ENCODE results near the gene CMPK2. TPM values are rescaled to one million over a fixed set of nuclear protein-coding genes. Genes with fewer than 3 reads are reported as not detected.

Gene CMPK2
- polyA plus RNA-seq, 1 of the 3 experiments (the other 2 are of a cell fraction) = 1.1 TPM

DNA sequence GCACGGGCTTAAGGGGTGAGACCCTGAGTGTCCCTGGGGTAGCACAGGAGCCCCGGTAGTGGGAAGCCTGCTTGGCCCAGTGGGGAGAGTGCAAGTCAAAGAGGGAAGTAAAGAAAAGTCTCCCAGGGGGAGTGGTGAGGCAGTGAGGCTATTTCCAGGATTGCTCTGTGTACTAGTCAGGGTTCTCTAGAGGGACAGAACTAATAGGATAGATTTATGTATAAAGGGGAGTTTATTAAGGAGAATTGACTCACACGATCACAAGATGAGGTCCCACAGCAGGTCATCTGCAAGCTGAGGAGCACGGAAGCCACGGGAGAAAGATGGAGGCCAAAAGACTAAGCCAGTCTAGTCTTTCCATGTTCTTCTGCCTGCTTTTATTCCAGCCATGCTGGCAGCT lies 45.5 kb downstream of the CMPK2 start:
- Histone ChIP-seq H3K27ac (ENCODE audit: low read depth in 2 of 2, low read length in 1 of 2) (no peak overlapping the region), H3K79me2 (ENCODE audit: insufficient read depth) (no peaks in the 10 kb centered on the region), H3K36me3 (replicated peaks in 1 of 2; ENCODE audit: control insufficient read depth in 1 of 2, insufficient read depth in 2 of 2, low read length in 1 of 2) (no peaks in the 10 kb centered on the region), H3K9me2 (no peaks in the 10 kb centered on the region), H2AFZ (ENCODE audit: low read depth) (no peak overlapping the region), H3K4me1 (ENCODE audit: control insufficient read depth in 1 of 2, insufficient read depth in 2 of 2, low read depth in 1 of 2, low read length in 1 of 2) (peaks cover 3 to 9% of the 10 kb centered on the region in 2 experiments; a peak in 2 of 4 replicates), H3K4me2 (no peak overlapping the region), H3K9ac (no peak overlapping the region), H3K27me3 (ENCODE audit: insufficient read depth) (no peaks in the 10 kb centered on the region), H3K9me3 (no peaks in the 10 kb centered on the region), H3F3A (replicated peaks; ENCODE audit: insufficient read depth) (peaks cover 6% of the 10 kb centered on the region), H3K4me3 (ENCODE audit: low read depth in 2 of 2, low read length in 1 of 2) (no peak overlapping the region), H4K20me1 (ENCODE audit: insufficient read depth) (no peaks in the 10 kb centered on the region)
- no peak for DNase-seq
- WGBS (ENCODE audit: low lambda C conversion rate) = 59% methylated on average over 5 of the region's 5 CpGs
- TF ChIP-seq FOXJ3 (CRISPR knock-in tag; IDR thresholded peaks at IDR 0.05) (no peak), EP300 (IDR thresholded peaks at IDR 0.05; ENCODE audit: borderline replicate concordance in 1 of 2, low read depth in 1 of 2, low read length in 1 of 2) (no peak), RAD21 (IDR thresholded peaks at IDR 0.05; ENCODE audit: low read length) (no peak), JUND (IDR thresholded peaks at IDR 0.05) (no peak), TAF1 (IDR thresholded peaks at IDR 0.05; ENCODE audit: borderline replicate concordance, low read depth, low read length) (no peak), YY1 (IDR thresholded peaks at IDR 0.05; ENCODE audit: low read depth) (no peak), NFIC (IDR thresholded peaks at IDR 0.05; ENCODE audit: borderline replicate concordance) (no peak), SIN3A (IDR thresholded peaks at IDR 0.05; ENCODE audit: borderline replicate concordance, low read depth, low read length) (no peak), MXI1 (IDR thresholded peaks at IDR 0.05; ENCODE audit: low read depth, low read length) (no peak), RCOR1 (IDR thresholded peaks at IDR 0.05; ENCODE audit: low read length) (no peak), TCF12 (IDR thresholded peaks at IDR 0.05) (no peak)
- TF ChIP-seq, protein P1, sequence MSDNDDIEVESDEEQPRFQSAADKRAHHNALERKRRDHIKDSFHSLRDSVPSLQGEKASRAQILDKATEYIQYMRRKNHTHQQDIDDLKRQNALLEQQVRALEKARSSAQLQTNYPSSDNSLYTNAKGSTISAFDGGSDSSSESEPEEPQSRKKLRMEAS (IDR thresholded peaks at IDR 0.05; ENCODE audit: low read depth) = no peak
- TF ChIP-seq, protein P2, sequence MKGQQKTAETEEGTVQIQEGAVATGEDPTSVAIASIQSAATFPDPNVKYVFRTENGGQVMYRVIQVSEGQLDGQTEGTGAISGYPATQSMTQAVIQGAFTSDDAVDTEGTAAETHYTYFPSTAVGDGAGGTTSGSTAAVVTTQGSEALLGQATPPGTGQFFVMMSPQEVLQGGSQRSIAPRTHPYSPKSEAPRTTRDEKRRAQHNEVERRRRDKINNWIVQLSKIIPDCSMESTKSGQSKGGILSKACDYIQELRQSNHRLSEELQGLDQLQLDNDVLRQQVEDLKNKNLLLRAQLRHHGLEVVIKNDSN (IDR thresholded peaks at IDR 0.05; ENCODE audit: borderline replicate concordance, low read depth) = no peak
- TF ChIP-seq, protein P3, sequence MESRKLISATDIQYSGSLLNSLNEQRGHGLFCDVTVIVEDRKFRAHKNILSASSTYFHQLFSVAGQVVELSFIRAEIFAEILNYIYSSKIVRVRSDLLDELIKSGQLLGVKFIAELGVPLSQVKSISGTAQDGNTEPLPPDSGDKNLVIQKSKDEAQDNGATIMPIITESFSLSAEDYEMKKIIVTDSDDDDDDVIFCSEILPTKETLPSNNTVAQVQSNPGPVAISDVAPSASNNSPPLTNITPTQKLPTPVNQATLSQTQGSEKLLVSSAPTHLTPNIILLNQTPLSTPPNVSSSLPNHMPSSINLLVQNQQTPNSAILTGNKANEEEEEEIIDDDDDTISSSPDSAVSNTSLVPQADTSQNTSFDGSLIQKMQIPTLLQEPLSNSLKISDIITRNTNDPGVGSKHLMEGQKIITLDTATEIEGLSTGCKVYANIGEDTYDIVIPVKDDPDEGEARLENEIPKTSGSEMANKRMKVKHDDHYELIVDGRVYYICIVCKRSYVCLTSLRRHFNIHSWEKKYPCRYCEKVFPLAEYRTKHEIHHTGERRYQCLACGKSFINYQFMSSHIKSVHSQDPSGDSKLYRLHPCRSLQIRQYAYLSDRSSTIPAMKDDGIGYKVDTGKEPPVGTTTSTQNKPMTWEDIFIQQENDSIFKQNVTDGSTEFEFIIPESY (IDR thresholded peaks at IDR 0.05; ENCODE audit: borderline replicate concordance, low read depth) = no peak
- TF ChIP-seq, protein P4, sequence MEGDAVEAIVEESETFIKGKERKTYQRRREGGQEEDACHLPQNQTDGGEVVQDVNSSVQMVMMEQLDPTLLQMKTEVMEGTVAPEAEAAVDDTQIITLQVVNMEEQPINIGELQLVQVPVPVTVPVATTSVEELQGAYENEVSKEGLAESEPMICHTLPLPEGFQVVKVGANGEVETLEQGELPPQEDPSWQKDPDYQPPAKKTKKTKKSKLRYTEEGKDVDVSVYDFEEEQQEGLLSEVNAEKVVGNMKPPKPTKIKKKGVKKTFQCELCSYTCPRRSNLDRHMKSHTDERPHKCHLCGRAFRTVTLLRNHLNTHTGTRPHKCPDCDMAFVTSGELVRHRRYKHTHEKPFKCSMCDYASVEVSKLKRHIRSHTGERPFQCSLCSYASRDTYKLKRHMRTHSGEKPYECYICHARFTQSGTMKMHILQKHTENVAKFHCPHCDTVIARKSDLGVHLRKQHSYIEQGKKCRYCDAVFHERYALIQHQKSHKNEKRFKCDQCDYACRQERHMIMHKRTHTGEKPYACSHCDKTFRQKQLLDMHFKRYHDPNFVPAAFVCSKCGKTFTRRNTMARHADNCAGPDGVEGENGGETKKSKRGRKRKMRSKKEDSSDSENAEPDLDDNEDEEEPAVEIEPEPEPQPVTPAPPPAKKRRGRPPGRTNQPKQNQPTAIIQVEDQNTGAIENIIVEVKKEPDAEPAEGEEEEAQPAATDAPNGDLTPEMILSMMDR (IDR thresholded peaks at IDR 0.05) = no peak
- TF ChIP-seq, protein P5, sequence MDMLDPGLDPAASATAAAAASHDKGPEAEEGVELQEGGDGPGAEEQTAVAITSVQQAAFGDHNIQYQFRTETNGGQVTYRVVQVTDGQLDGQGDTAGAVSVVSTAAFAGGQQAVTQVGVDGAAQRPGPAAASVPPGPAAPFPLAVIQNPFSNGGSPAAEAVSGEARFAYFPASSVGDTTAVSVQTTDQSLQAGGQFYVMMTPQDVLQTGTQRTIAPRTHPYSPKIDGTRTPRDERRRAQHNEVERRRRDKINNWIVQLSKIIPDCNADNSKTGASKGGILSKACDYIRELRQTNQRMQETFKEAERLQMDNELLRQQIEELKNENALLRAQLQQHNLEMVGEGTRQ (IDR thresholded peaks at IDR 0.05; ENCODE audit: borderline replicate concordance, low read depth, low read length) = no peak
- ChIA-PET CTCF (interaction anchor here (1.1 kb wide), 1 partner anchor 11 kb away, joined by 3 read pairs; no protein-coding TSS in a partner anchor), POLR2A (no interaction called here)

Data from SK-N-SH (cell line).